ENCODE measurements around the gene TSPAN9.

GRCh38 chr12:3233797-3234196 lies 156.6 kb downstream of the TSPAN9 start:
- TF ChIP-seq CTCF (IDR thresholded peaks at IDR 0.05), result no peak
- no peak for TF ChIP-seq POLR2A (IDR thresholded peaks at IDR 0.05)

Measured in heart left ventricle (tissue), 13 donors.